Natural killer cell (primary cell): ENCODE data around the gene BORCS8. TPM values are rescaled to one million over a fixed set of nuclear protein-coding genes. Genes with fewer than 3 reads are reported as not detected.

Experiments used
- ATAC-seq, 3 donors: fragments of 150-1000 bp in 2 of 3; fragments of 200-7000 bp in 1 of 3; cut with Tn5 transposase; 1 replicate in 1 of 3; 2 replicates in 2 of 3; pipeline ENCODE4 v1.10.0; 2021; ENCODE audit warnings: mild to moderate bottlenecking in 2 of 3, moderate library complexity in 2 of 3
- DNase-seq, 2 donors: peaks; one replicate each; pipeline versions ENCODE4 v3.0.0 to v3.0.0-alpha.2; 2013 to 2021; ENCODE audit warnings: mixed read lengths in 1 of 2
- H3K27ac ChIP-seq: one replicate; pipeline ENCODE4 v1.5.1; 2013; ENCODE audit warnings: mild to moderate bottlenecking, low read length
- H3K27me3 ChIP-seq: one replicate; pipeline ENCODE4 v1.6.1; 2013; ENCODE audit warnings: low read length; ENCODE audit not compliant: control insufficient read depth, insufficient read depth
- H3K36me3 ChIP-seq: one replicate; pipeline ENCODE4 v1.6.1; 2013; ENCODE audit warnings: low read length; ENCODE audit not compliant: control insufficient read depth, insufficient read depth
- H3K4me1 ChIP-seq: one replicate; pipeline ENCODE4 v1.6.1; 2013; ENCODE audit warnings: low read length; ENCODE audit not compliant: control insufficient read depth, insufficient read depth
- H3K4me3 ChIP-seq: one replicate; pipeline ENCODE4 v1.5.1; 2013; ENCODE audit warnings: low read length
- H3K9me3 ChIP-seq: one replicate; pipeline ENCODE4 v1.6.1; 2013; ENCODE audit warnings: low read length; ENCODE audit not compliant: control insufficient read depth, insufficient read depth
- H3K27ac Mint-ChIP-seq, 2 donors: one replicate each; pipeline ENCODE4 v1.8.0; 2022; ENCODE audit warnings: mild to moderate bottlenecking in 2 of 2, mixed read lengths in 2 of 2, moderate library complexity in 1 of 2
- H3K27me3 Mint-ChIP-seq, 2 donors: one replicate each; pipeline ENCODE4 v1.8.0; 2022; ENCODE audit warnings: low read depth in 2 of 2, mixed read lengths in 2 of 2
- H3K36me3 Mint-ChIP-seq: one replicate; pipeline ENCODE4 v1.8.0; 2022; ENCODE audit warnings: mixed read lengths
- H3K4me1 Mint-ChIP-seq, 2 donors: one replicate each; pipeline ENCODE4 v1.8.0; 2022; ENCODE audit warnings: mixed read lengths in 2 of 2
- H3K4me3 Mint-ChIP-seq: one replicate; pipeline ENCODE4 v1.8.0; 2022; ENCODE audit warnings: mild to moderate bottlenecking, moderate library complexity, mixed read lengths
- H3K9me3 Mint-ChIP-seq, 2 donors: one replicate each; pipeline ENCODE4 v1.8.0; 2022; ENCODE audit warnings: mixed read lengths in 2 of 2
- WGBS: methylation state at CpG from one replicate; pipeline ENCODE4 v1.1.7; 2013; ENCODE audit warnings: missing lambda C conversion rate; ENCODE audit not compliant: insufficient coverage; 5-methylcytosine and 5-hydroxymethylcytosine counted together
- intact Hi-C: fragments of 100-400 bp; cut with micrococcal nuclease; formaldehyde crosslinking; loops from one replicate; pipeline ENCODE4 v1.14.2; 2022
- total RNA-seq, 4 donors: library from RNA; stranded (reverse); fragments of 120-200 nt in 1 of 4; gene quantifications; one replicate each; pipeline versions ENCODE4 v1.2.3 to v1.2.4, GENCODE V29; 2013 to 2022
- TF ChIP-seq, protein P1 (sequence below): fragments of 200-600 bp; IDR thresholded peaks from one replicate; pipeline ENCODE4 v1.8.0; 2022; ENCODE audit warnings: antibody characterized with exemption

BORCS8 gene
- total RNA-seq: 10 to 100 TPM; 28.2 to 42.4 (median 33.2) TPM
- total RNA-seq (2013): 13.5 TPM

DNA sequence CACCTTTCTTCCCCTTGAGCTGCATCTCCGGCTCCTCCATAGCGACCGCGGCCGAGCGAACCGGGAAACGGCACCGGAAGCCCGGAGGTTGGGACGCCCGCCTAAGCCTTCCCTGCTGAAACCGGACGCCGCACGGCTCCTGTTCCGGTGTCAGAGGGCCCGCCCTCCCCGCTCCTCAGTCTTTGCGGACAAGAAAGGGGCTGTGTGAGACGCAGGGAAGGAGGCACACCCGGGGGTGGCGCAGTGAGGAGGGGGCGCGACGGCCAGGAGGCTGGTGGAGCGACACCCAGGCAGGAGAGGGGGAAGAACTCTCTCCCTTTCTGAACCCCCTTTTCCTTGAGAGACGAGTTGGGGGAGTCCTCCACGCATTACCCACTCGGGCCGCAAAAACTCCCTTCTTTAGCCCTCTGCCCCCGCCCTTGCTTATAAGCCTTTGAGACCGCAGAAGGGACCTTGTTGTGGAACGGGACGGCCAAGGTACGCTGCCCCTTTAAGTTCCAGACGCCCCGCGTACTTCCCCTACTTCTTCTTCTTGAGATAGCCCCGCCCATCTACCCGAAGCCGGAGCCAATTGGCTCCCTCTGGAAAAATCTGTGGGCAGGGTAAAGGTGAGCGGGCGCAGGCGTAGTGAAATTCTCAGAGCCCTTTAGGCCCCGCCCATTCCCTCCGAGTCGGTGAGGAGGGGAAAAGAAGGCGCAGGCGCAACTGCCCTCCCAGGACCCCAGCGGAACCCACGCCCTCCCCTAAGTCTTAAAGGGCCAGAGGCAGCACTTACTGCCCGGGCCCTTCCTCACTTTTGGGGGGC is at the start of gene BORCS8, which contains the start of gene RFXANK:
Gene BORCS8 (minus strand): TSS at position 75 of the 805 bp plus-strand sequence. CDS start 35 bp downstream, at position 40.
Gene RFXANK (plus strand): TSS at position 181 of the 805 bp plus-strand sequence. CDS start 1,689 bp downstream, outside the sequence.
- DNase-seq (peak; percentile 96 to 100), ATAC-seq (peak; percentile 88 to 97 (median 89))
- Histone ChIP-seq H3K36me3 (peaks cover 6% of the 10 kb centered on the region), H3K27me3 (no peaks in the 10 kb centered on the region), H3K27ac (peak within 1 kb of the TSS; percentile 94), H3K9me3 (no peaks in the 10 kb centered on the region), H3K4me1 (peaks cover 39% of the 10 kb centered on the region), H3K4me3 (peak within 1 kb of the TSS; percentile 73)
- Mint-ChIP-seq H3K27ac (peak within 1 kb of the TSS; percentile 96), H3K4me3 (peak within 1 kb of the TSS; percentile 98), H3K27me3 (no peaks in the 10 kb centered on the region), H3K9me3 (no peaks in the 10 kb centered on the region), H3K36me3 (no peaks in the 10 kb centered on the region), H3K4me1 (peaks cover 25 to 49% of the 10 kb centered on the region in 2 donors)
- intact Hi-C loops: loop anchor here (1.0 to 5.0 kb wide), 3 partner anchors 11 to 130 kb away; partner anchors contain the start of genes MAU2, NR2C2AP, SLC25A42 and SUGP1
- under 1% methylated on average over 51 of the region's 53 CpGs for WGBS
- TF ChIP-seq, protein P1, sequence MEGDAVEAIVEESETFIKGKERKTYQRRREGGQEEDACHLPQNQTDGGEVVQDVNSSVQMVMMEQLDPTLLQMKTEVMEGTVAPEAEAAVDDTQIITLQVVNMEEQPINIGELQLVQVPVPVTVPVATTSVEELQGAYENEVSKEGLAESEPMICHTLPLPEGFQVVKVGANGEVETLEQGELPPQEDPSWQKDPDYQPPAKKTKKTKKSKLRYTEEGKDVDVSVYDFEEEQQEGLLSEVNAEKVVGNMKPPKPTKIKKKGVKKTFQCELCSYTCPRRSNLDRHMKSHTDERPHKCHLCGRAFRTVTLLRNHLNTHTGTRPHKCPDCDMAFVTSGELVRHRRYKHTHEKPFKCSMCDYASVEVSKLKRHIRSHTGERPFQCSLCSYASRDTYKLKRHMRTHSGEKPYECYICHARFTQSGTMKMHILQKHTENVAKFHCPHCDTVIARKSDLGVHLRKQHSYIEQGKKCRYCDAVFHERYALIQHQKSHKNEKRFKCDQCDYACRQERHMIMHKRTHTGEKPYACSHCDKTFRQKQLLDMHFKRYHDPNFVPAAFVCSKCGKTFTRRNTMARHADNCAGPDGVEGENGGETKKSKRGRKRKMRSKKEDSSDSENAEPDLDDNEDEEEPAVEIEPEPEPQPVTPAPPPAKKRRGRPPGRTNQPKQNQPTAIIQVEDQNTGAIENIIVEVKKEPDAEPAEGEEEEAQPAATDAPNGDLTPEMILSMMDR: no peak

DNA sequence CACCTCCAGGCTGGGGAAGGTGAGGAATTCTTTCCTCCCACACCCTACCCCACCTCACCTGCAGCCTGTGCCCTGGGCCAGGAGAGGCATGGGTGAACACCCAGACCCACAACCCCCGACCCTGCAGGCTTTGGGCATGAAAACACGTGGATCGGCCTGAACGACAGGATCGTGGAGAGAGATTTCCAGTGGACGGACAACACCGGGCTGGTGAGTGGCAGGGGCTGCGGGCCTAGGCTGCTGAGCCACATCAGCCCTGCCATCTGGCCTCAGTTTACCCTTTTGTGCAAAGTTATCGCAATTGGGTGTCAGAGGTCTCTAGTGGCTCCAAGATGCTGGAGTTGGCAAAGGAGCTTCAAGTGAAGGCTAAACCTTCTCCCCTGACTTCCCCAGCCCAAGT is 48.5 kb upstream of the BORCS8 start:
- Mint-ChIP-seq H3K27me3 (peaks cover 0 to 14% of the 10 kb centered on the region in 2 donors), H3K4me3 (no peak overlapping the region), H3K9me3 (peaks cover 2 to 3% of the 10 kb centered on the region in 2 donors), H3K4me1 (no peaks in the 10 kb centered on the region), H3K27ac (no peak overlapping the region), H3K36me3 (no peaks in the 10 kb centered on the region)
- TF ChIP-seq, protein P1: no peak
- Histone ChIP-seq H3K36me3 (no peaks in the 10 kb centered on the region), H3K27me3 (peaks cover 2% of the 10 kb centered on the region), H3K4me3 (no peak overlapping the region), H3K9me3 (no peaks in the 10 kb centered on the region), H3K27ac (no peak overlapping the region), H3K4me1 (no peaks in the 10 kb centered on the region)
- ATAC-seq (no peak), DNase-seq (no peak)
- intact Hi-C loops: no loop called here
- WGBS: 87% methylated on average over 9 of the region's 9 CpGs

DNA sequence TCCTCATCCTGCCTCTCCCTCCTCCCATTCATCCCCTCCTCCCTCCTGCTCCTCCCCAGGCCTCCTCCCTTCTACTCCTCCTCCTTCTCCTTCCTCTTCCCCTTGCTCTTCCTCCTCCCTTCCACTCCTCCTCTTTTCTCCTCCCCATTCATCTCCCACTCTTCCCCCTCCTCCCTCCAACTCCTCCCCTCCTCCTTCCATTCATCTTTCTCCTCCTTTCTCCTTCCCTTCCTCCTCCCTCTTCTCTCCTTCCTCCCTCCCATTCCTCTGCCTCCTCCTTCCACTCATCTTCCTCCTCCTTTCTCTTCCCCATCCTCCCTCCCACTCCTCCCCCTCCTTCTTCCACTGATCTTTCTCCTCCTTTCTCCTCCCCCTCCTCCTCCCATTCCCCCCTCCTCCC is 47.7 kb upstream of the BORCS8 start:
- Histone ChIP-seq H3K27ac (no peak overlapping the region), H3K9me3 (peaks cover 5% of the 10 kb centered on the region), H3K4me3 (no peak overlapping the region), H3K27me3 (peaks cover 2% of the 10 kb centered on the region), H3K4me1 (no peaks in the 10 kb centered on the region), H3K36me3 (no peaks in the 10 kb centered on the region)
- Mint-ChIP-seq H3K4me3 (no peak overlapping the region), H3K27me3 (peaks cover 0 to 14% of the 10 kb centered on the region in 2 donors), H3K36me3 (no peaks in the 10 kb centered on the region), H3K27ac (no peak overlapping the region), H3K9me3 (peaks cover 2 to 3% of the 10 kb centered on the region in 2 donors), H3K4me1 (no peaks in the 10 kb centered on the region)
- intact Hi-C loops: no loop called here
- DNase-seq (no peak), ATAC-seq (no peak)
- TF ChIP-seq, protein P1: no peak
